Activated naive CD4-positive, alpha-beta T cell treated with anti-CD3 and anti-CD28 coated beads, Interleukin-2, amount 50 U/mL, for 72 hours (primary cell): ENCODE data around the gene GMDS. TPM values are rescaled to one million over a fixed set of nuclear protein-coding genes. Genes with fewer than 3 reads are reported as not detected.
A peak's percentile ranks its signal among the peaks of the same experiment; 100 is the strongest.

Source experiments
- ATAC-seq, 2 donors: fragments of 150-1000 bp; cut with Tn5 transposase; 2 replicates each; pipeline ENCODE4 v1.10.0; 2021; ENCODE audit warnings: mild to moderate bottlenecking in 2 of 2, moderate library complexity in 2 of 2
- DNase-seq, 2 donors: peaks; one replicate each; pipeline ENCODE4 v3.0.0; 2021 to 2022; ENCODE audit warnings: low spot score in 2 of 2
- H3K27ac Mint-ChIP-seq, 2 donors: one replicate each; pipeline ENCODE4 v1.8.0; 2022; ENCODE audit warnings: mild to moderate bottlenecking in 2 of 2, mixed read lengths in 2 of 2
- H3K36me3 Mint-ChIP-seq, 2 donors: one replicate each; pipeline ENCODE4 v1.8.0; 2022; ENCODE audit warnings: mixed read lengths in 2 of 2
- H3K9me3 Mint-ChIP-seq, 2 donors: one replicate each; pipeline ENCODE4 v1.8.0; 2022; ENCODE audit warnings: mixed read lengths in 2 of 2
- total RNA-seq, 2 donors: library from RNA; stranded (reverse); gene quantifications; one replicate each; pipeline ENCODE4 v1.2.3, GENCODE V29; 2022

Gene GMDS
- total RNA-seq, 2 donors from 2014 or later, result 23.9 to 37.6 TPM

- Mint-ChIP-seq H3K9me3 (no peaks in the 10 kb centered on the region), H3K27ac (no peak overlapping the region), H3K36me3 (peaks cover 5 to 17% of the 10 kb centered on the region in 2 donors)
- ATAC-seq (peak in 1 of 2 donors; percentile 25), DNase-seq (peak; percentile 24 to 47)
Measured at GRCh38 chr6:1619673-1620503, 625.5 kb downstream of the GMDS start.

GRCh38 chr6:1619098-1619672, 626.2 kb downstream of the GMDS start:
- ATAC-seq, result no peak
- H3K36me3 Mint-ChIP-seq, result peaks cover 5 to 17% of the 10 kb centered on the region in 2 donors
- no peaks in the 10 kb centered on the region for H3K9me3 Mint-ChIP-seq
- no peak overlapping the region for H3K27ac Mint-ChIP-seq
- DNase-seq, result peak in 1 of 2 donors; percentile 37

- no peak for ATAC-seq
- H3K27ac Mint-ChIP-seq, result no peak overlapping the region
- peaks cover 3 to 14% of the 10 kb centered on the region in 2 donors for H3K36me3 Mint-ChIP-seq
- peak in 1 of 2 donors; percentile 48 for DNase-seq
- H3K9me3 Mint-ChIP-seq, result no peaks in the 10 kb centered on the region
Measured at GRCh38 chr6:1618311-1619097, 626.9 kb downstream of the GMDS start.

GRCh38 chr6:1617466-1618310, 627.7 kb downstream of the GMDS start:
- Mint-ChIP-seq H3K36me3 (peaks cover 0 to 8% of the 10 kb centered on the region in 2 donors), H3K27ac (no peak overlapping the region), H3K9me3 (no peaks in the 10 kb centered on the region)
- no peak for DNase-seq
- no peak for ATAC-seq

- H3K9me3 Mint-ChIP-seq, result no peaks in the 10 kb centered on the region
- no peak overlapping the region for H3K27ac Mint-ChIP-seq
- peaks cover 0 to 6% of the 10 kb centered on the region in 2 donors for H3K36me3 Mint-ChIP-seq
- DNase-seq, result no peak
- no peak for ATAC-seq
Measured at GRCh38 chr6:1616701-1617463, 628.5 kb downstream of the GMDS start.

GRCh38 chr6:1615853-1616420, 629.5 kb downstream of the GMDS start:
- no peak overlapping the region for H3K27ac Mint-ChIP-seq

GRCh38 chr6:1615151-1615852, 630.1 kb downstream of the GMDS start:
- no peaks in the 10 kb centered on the region for H3K9me3 Mint-ChIP-seq
- H3K36me3 Mint-ChIP-seq, result peaks cover 0 to 7% of the 10 kb centered on the region in 2 donors
- H3K27ac Mint-ChIP-seq, result no peak overlapping the region
- DNase-seq (no peak), ATAC-seq (no peak)

More at GRCh38 chr6:1615853-1616420, 629.5 kb downstream of the GMDS start:
- Mint-ChIP-seq H3K9me3 (no peaks in the 10 kb centered on the region), H3K36me3 (peaks cover 0 to 7% of the 10 kb centered on the region in 2 donors)
- no peak for DNase-seq
- ATAC-seq, result no peak

GRCh38 chr6:1614448-1615150, 630.8 kb downstream of the GMDS start:
- Mint-ChIP-seq H3K36me3 (peaks cover 0 to 7% of the 10 kb centered on the region in 2 donors), H3K9me3 (no peaks in the 10 kb centered on the region), H3K27ac (no peak overlapping the region)
- DNase-seq (no peak), ATAC-seq (no peak)

GRCh38 chr6:1613688-1614447, 631.5 kb downstream of the GMDS start:
- no peak for DNase-seq
- ATAC-seq, result peak in 1 of 2 donors; percentile 17
- peaks cover 0 to 7% of the 10 kb centered on the region in 2 donors for H3K36me3 Mint-ChIP-seq
- no peaks in the 10 kb centered on the region for H3K9me3 Mint-ChIP-seq
- H3K27ac Mint-ChIP-seq, result no peak overlapping the region

GRCh38 chr6:1613346-1613687, 632.1 kb downstream of the GMDS start:
- ATAC-seq, result no peak
- peaks cover 0 to 7% of the 10 kb centered on the region in 2 donors for H3K36me3 Mint-ChIP-seq
- no peak for DNase-seq
- peak overlapping the region in 1 of 2 donors; percentile 88 for H3K27ac Mint-ChIP-seq
- no peaks in the 10 kb centered on the region for H3K9me3 Mint-ChIP-seq

GRCh38 chr6:1612974-1613306, 632.5 kb downstream of the GMDS start:
- Mint-ChIP-seq H3K36me3 (peaks cover 0 to 7% of the 10 kb centered on the region in 2 donors), H3K27ac (no peak overlapping the region), H3K9me3 (no peaks in the 10 kb centered on the region)
- ATAC-seq (no peak), DNase-seq (no peak)

GRCh38 chr6:1612299-1612973, 633.0 kb downstream of the GMDS start:
- no peak for DNase-seq
- Mint-ChIP-seq H3K36me3 (peaks cover 0 to 7% of the 10 kb centered on the region in 2 donors), H3K9me3 (no peaks in the 10 kb centered on the region), H3K27ac (no peak overlapping the region)
- ATAC-seq, result no peak

GRCh38 chr6:1611572-1612298, 633.7 kb downstream of the GMDS start:
- ATAC-seq (no peak), DNase-seq (peak in 1 of 2 donors; percentile 26)
- Mint-ChIP-seq H3K36me3 (peaks cover 0 to 7% of the 10 kb centered on the region in 2 donors), H3K9me3 (no peaks in the 10 kb centered on the region), H3K27ac (no peak overlapping the region)
